ENCODE measurements around the gene MAN1C1.

The MAN1C1 gene

DNA sequence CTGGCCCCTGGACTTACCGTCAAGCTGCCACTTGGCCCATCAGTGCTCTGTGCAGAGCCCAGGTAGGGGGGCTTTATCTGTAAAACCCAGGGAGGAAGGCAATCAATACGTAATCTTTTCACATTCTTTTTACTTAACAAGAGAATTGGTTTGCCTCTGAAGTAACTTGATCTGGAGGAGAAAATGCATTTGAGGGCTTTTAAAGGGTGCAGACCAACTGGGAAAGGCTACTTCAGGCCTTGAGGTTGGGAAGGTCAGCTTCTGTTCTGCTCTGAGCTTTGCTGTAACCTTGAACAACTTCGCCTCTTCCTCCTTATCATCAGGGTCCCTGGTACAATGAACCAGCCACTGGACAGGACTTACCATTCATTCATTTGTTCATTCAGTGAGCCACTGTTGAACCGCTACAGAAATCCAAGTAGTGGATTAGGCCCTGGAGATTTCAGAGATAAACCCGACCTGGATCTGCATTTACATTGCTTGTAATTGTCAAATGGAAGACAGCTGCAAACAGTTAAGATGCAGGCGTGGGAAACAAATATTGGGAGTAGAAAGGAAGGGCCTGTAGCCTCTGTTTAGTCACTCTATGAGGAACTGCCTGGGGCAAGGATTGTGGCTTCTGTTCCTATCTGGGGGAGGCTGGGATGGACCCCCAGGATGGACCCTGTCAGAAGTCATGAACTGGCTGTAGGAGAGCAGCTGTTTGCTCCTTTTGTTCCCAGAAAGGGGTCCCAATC lies 90.9 kb downstream of the MAN1C1 start:
- Histone ChIP-seq H3K27ac (ENCODE audit: low read depth, low read length) (peak overlapping the region; percentile 76), H3K79me1 (ENCODE audit: low read length) (no peaks in the 10 kb centered on the region), H2BK120ac (ENCODE audit: low read depth, low read length) (peak overlapping the region; percentile 73), H2BK5ac (ENCODE audit: low read length) (peak overlapping the region; percentile 81), H2AK5ac (ENCODE audit: low read length) (no peak overlapping the region), H4K5ac (ENCODE audit: low read length) (no peak overlapping the region), H3K4me2 (ENCODE audit: low read length) (no peak overlapping the region), H3K4me3 (ENCODE audit: low read length) (no peak overlapping the region), H4K8ac (ENCODE audit: low read depth, low read length) (no peak overlapping the region), H2BK15ac (replicated peaks; ENCODE audit: low read depth) (no peak overlapping the region), H3K9ac (ENCODE audit: low read length) (peak overlapping the region; percentile 47), H3K18ac (ENCODE audit: low read length) (peak overlapping the region; percentile 20), H3K27me3 (ENCODE audit: insufficient read depth, low read length, poor library complexity) (no peaks in the 10 kb centered on the region), H3K23ac (ENCODE audit: low read length) (no peak overlapping the region), H3K79me2 (ENCODE audit: control insufficient read depth, insufficient read depth, low read length) (no peaks in the 10 kb centered on the region), H3K4me1 (ENCODE audit: control insufficient read depth, low read depth, low read length) (peaks cover 17% of the 10 kb centered on the region), H3K36me3 (ENCODE audit: control insufficient read depth, insufficient read depth, low read length) (no peaks in the 10 kb centered on the region), H3K4ac (ENCODE audit: low read depth, low read length) (no peak overlapping the region), H3K56ac (ENCODE audit: low read length) (peak overlapping the region; percentile 62)
- peak; percentile 91 for DNase-seq
- no CpG with 5 or more reads among the region's 6 CpGs for WGBS (ENCODE audit: extremely low coverage, insufficient coverage, low lambda C conversion rate)

DNA sequence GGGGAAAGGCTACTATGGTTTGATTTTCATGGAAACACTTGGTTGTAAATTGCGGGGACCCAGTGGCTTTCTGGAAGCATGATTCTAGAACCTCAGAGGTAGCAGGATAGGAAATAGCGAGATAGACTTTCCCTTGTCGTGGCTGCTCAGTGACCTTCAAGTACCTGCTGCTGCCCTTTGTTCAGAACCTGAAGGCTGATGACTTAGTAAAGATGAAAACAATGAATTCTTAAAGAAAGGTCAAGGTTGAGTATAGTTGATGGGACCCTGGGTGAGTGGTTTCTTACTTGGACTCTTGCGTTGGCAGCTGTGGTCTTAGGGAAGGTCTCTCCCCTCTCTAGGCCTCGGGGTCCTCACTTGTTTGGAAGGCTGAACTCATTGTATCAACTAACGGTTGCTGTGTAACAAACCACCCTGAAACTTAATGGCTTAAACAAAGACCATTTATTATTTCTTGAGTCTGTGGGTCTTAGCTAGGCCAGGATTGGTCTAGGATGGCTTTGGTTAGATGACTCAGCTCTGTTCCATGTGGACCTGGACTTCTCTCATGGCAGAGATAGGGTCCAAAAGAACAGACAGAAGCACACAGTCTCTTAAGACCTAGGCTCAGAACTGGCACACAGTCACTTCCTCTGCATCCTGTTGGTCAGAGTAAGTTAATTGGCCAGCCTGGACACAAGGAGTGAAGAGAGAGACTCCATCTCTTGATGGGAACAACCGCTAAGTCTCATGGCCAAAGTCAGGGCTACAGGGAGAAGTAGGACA lies 94.2 kb downstream of the MAN1C1 start:
- H3K27ac ChIP-seq (ENCODE audit: low read depth, low read length), result no peak overlapping the region
- no peak overlapping the region for H2AK5ac ChIP-seq (ENCODE audit: low read length)
- H3K79me1 ChIP-seq (ENCODE audit: low read length), result no peaks in the 10 kb centered on the region
- no peaks in the 10 kb centered on the region for H3K27me3 ChIP-seq (ENCODE audit: insufficient read depth, low read length, poor library complexity)
- no CpG with 5 or more reads among the region's 7 CpGs for WGBS (ENCODE audit: extremely low coverage, insufficient coverage, low lambda C conversion rate)
- no peak overlapping the region for H2BK5ac ChIP-seq (ENCODE audit: low read length)
- no peak overlapping the region for H4K5ac ChIP-seq (ENCODE audit: low read length)
- no peak overlapping the region for H2BK15ac ChIP-seq (replicated peaks; ENCODE audit: low read depth)
- H3K23ac ChIP-seq (ENCODE audit: low read length), result no peak overlapping the region
- H3K18ac ChIP-seq (ENCODE audit: low read length), result no peak overlapping the region
- H3K9ac ChIP-seq (ENCODE audit: low read length), result no peak overlapping the region
- H3K4me2 ChIP-seq (ENCODE audit: low read length), result no peak overlapping the region
- no peak overlapping the region for H3K4ac ChIP-seq (ENCODE audit: low read depth, low read length)
- no peak overlapping the region for H3K4me3 ChIP-seq (ENCODE audit: low read length)
- H4K8ac ChIP-seq (ENCODE audit: low read depth, low read length), result no peak overlapping the region
- DNase-seq, result no peak
- peaks cover 17% of the 10 kb centered on the region for H3K4me1 ChIP-seq (ENCODE audit: control insufficient read depth, low read depth, low read length)
- no peaks in the 10 kb centered on the region for H3K36me3 ChIP-seq (ENCODE audit: control insufficient read depth, insufficient read depth, low read length)
- no peak overlapping the region for H3K56ac ChIP-seq (ENCODE audit: low read length)
- no peak overlapping the region for H2BK120ac ChIP-seq (ENCODE audit: low read depth, low read length)
- no peaks in the 10 kb centered on the region for H3K79me2 ChIP-seq (ENCODE audit: control insufficient read depth, insufficient read depth, low read length)

DNA sequence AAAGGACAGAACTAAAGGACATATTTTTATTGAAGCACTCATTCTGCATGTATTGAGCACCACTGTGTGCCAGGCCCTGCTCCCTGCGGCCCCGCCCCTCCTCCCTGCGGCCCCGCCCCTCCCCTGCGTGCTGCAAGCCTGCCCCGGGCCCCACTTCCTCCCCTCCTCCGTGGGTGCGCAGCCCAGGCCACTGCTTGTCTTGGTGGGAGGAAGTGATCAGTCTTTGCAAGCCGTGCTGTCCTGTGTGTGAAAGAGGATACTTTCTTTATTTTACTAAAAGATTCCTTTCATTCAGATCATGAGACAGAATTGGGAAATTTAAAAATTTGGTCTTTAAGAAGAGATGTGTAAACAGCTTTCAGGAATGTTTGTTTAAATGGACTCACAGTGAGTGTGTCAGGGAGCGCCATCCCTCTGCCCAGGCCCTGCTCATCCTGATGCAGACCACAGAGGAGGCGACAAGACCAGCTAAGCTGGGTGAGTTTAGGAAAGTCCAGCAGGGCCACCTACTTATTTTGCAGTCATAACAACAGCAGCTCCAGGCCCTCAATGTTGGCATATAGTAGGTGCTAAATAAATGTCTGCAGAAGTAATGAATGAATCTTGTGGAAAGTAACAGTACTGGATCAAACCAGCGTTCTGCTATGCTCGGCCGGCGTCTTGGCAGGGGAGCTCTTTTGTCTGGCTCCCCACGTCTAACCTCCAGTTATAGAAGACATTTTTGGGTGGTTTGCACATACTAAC lies 95.1 kb downstream of the MAN1C1 start:
- H3K18ac ChIP-seq (ENCODE audit: low read length), result peak overlapping the region; percentile 25
- no peak overlapping the region for H2BK5ac ChIP-seq (ENCODE audit: low read length)
- H3K4me1 ChIP-seq (ENCODE audit: control insufficient read depth, low read depth, low read length), result peaks cover 11% of the 10 kb centered on the region
- H3K79me1 ChIP-seq (ENCODE audit: low read length), result no peaks in the 10 kb centered on the region
- no peaks in the 10 kb centered on the region for H3K79me2 ChIP-seq (ENCODE audit: control insufficient read depth, insufficient read depth, low read length)
- no peak overlapping the region for H2AK5ac ChIP-seq (ENCODE audit: low read length)
- H3K27me3 ChIP-seq (ENCODE audit: insufficient read depth, low read length, poor library complexity), result no peaks in the 10 kb centered on the region
- H3K27ac ChIP-seq (ENCODE audit: low read depth, low read length), result no peak overlapping the region
- no peak overlapping the region for H3K4ac ChIP-seq (ENCODE audit: low read depth, low read length)
- H2BK15ac ChIP-seq (replicated peaks; ENCODE audit: low read depth), result no peak overlapping the region
- no peak overlapping the region for H3K56ac ChIP-seq (ENCODE audit: low read length)
- no peak overlapping the region for H2BK120ac ChIP-seq (ENCODE audit: low read depth, low read length)
- H4K8ac ChIP-seq (ENCODE audit: low read depth, low read length), result no peak overlapping the region
- no peak for DNase-seq
- no peak overlapping the region for H4K5ac ChIP-seq (ENCODE audit: low read length)
- H3K9ac ChIP-seq (ENCODE audit: low read length), result no peak overlapping the region
- no peak overlapping the region for H3K4me2 ChIP-seq (ENCODE audit: low read length)
- H3K4me3 ChIP-seq (ENCODE audit: low read length), result no peak overlapping the region
- no peak overlapping the region for H3K23ac ChIP-seq (ENCODE audit: low read length)
- no CpG with 5 or more reads among the region's 16 CpGs for WGBS (ENCODE audit: extremely low coverage, insufficient coverage, low lambda C conversion rate)
- H3K36me3 ChIP-seq (ENCODE audit: control insufficient read depth, insufficient read depth, low read length), result no peaks in the 10 kb centered on the region

DNA sequence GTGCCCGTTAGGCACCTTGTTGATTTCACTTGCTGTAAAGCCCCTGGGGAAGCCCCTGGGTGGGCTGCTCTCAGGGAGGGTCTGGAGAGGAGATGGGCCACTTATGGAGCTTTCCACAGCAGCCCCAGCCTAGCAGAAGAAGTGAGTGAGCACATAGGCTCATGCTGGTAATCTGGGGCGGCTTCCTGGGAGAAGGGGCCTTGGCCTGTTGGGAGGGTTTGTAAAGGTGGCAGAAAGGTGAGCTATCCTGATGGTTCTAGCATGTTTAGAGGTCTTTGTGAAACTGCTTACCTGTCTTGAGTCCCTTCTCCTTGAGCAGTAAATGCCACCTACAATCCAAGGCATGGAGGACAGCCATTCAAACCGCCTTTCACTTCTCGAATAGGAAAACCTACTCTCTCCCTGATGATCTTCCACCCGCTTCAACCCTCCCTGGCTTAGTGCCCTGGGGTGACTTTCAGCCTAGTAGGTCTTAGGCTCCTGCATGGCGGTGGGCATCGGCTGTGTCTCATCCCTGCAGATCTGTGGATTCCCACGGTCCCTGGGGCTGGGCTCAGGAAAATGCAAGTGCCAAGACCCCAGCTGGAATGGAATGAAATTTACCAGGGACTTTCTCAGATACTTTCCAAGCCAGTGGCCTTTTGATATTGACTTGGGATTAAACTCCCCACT lies 95.8 kb downstream of the MAN1C1 start:
- H2AK5ac ChIP-seq (ENCODE audit: low read length), result no peak overlapping the region
- H4K8ac ChIP-seq (ENCODE audit: low read depth, low read length), result no peak overlapping the region
- no peaks in the 10 kb centered on the region for H3K27me3 ChIP-seq (ENCODE audit: insufficient read depth, low read length, poor library complexity)
- no peaks in the 10 kb centered on the region for H3K79me2 ChIP-seq (ENCODE audit: control insufficient read depth, insufficient read depth, low read length)
- no peak overlapping the region for H2BK5ac ChIP-seq (ENCODE audit: low read length)
- H3K27ac ChIP-seq (ENCODE audit: low read depth, low read length), result no peak overlapping the region
- no peak overlapping the region for H3K18ac ChIP-seq (ENCODE audit: low read length)
- H3K56ac ChIP-seq (ENCODE audit: low read length), result no peak overlapping the region
- H3K4me3 ChIP-seq (ENCODE audit: low read length), result no peak overlapping the region
- H2BK15ac ChIP-seq (replicated peaks; ENCODE audit: low read depth), result no peak overlapping the region
- peaks cover 7% of the 10 kb centered on the region for H3K4me1 ChIP-seq (ENCODE audit: control insufficient read depth, low read depth, low read length)
- no peaks in the 10 kb centered on the region for H3K79me1 ChIP-seq (ENCODE audit: low read length)
- no peak overlapping the region for H3K9ac ChIP-seq (ENCODE audit: low read length)
- no peak overlapping the region for H4K5ac ChIP-seq (ENCODE audit: low read length)
- no peak overlapping the region for H2BK120ac ChIP-seq (ENCODE audit: low read depth, low read length)
- no peaks in the 10 kb centered on the region for H3K36me3 ChIP-seq (ENCODE audit: control insufficient read depth, insufficient read depth, low read length)
- no peak for DNase-seq
- H3K4ac ChIP-seq (ENCODE audit: low read depth, low read length), result no peak overlapping the region
- H3K4me2 ChIP-seq (ENCODE audit: low read length), result no peak overlapping the region
- WGBS (ENCODE audit: extremely low coverage, insufficient coverage, low lambda C conversion rate), result no CpG with 5 or more reads among the region's 8 CpGs
- no peak overlapping the region for H3K23ac ChIP-seq (ENCODE audit: low read length)

DNA sequence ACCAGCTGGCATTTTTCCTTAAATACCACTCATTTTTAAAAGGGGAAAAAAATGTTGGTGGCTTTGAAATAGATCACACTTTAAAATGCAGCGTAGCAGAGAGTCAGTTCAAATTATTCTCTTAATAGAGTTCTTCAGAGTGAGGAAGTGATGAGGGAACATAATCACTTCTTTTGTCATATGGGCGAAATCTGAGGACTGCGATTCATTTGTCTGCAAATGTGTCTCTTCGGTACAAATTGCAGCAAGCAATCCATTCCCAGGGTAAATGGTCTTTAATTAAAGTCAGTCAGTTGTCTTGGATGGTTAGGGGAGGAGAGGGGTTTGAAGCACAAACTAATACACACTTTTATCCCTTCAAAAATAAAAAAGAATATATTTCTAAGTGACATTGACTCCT lies 97.4 kb downstream of the MAN1C1 start:
- Histone ChIP-seq H2BK15ac (replicated peaks; ENCODE audit: low read depth) (no peak overlapping the region), H4K8ac (ENCODE audit: low read depth, low read length) (no peak overlapping the region), H2BK5ac (ENCODE audit: low read length) (no peak overlapping the region), H3K18ac (ENCODE audit: low read length) (no peak overlapping the region), H3K4ac (ENCODE audit: low read depth, low read length) (no peak overlapping the region), H3K23ac (ENCODE audit: low read length) (no peak overlapping the region), H4K5ac (ENCODE audit: low read length) (no peak overlapping the region), H3K4me3 (ENCODE audit: low read length) (no peak overlapping the region), H3K79me1 (ENCODE audit: low read length) (no peaks in the 10 kb centered on the region), H3K4me1 (ENCODE audit: control insufficient read depth, low read depth, low read length) (no peaks in the 10 kb centered on the region), H2BK120ac (ENCODE audit: low read depth, low read length) (no peak overlapping the region), H2AK5ac (ENCODE audit: low read length) (no peak overlapping the region), H3K36me3 (ENCODE audit: control insufficient read depth, insufficient read depth, low read length) (no peaks in the 10 kb centered on the region), H3K27ac (ENCODE audit: low read depth, low read length) (no peak overlapping the region), H3K27me3 (ENCODE audit: insufficient read depth, low read length, poor library complexity) (no peaks in the 10 kb centered on the region), H3K4me2 (ENCODE audit: low read length) (no peak overlapping the region), H3K79me2 (ENCODE audit: control insufficient read depth, insufficient read depth, low read length) (no peaks in the 10 kb centered on the region), H3K56ac (ENCODE audit: low read length) (no peak overlapping the region), H3K9ac (ENCODE audit: low read length) (no peak overlapping the region)
- WGBS (ENCODE audit: extremely low coverage, insufficient coverage, low lambda C conversion rate), result no CpG with 5 or more reads among the region's 4 CpGs
- no peak for DNase-seq
